ENCODE data around the gene TBC1D7.
A peak's percentile ranks its signal among the peaks of the same experiment; 100 is the strongest.

TBC1D7 gene

GRCh38 chr6:13328076-13328874 is at the start of gene TBC1D7:
TBC1D7 (minus strand) TSS chr6:13328537; CDS start chr6:13326898, 1,639 bp downstream.
- Histone ChIP-seq H3K27me3 (ENCODE audit: control insufficient read depth, insufficient read depth, low read length) (no peaks in the 10 kb centered on the region), H3K4me3 (ENCODE audit: low read length) (peak within 1 kb of the TSS; percentile 98), H3K9ac (ENCODE audit: low read length) (peak within 1 kb of the TSS; percentile 85), H3K4me1 (ENCODE audit: control insufficient read depth, insufficient read depth, low read length) (peaks cover 3% of the 10 kb centered on the region), H3K36me3 (ENCODE audit: control insufficient read depth, insufficient read depth, low read length) (no peaks in the 10 kb centered on the region), H3K9me3 (ENCODE audit: control insufficient read depth, low read length) (no peaks in the 10 kb centered on the region)

- H3K9ac ChIP-seq (ENCODE audit: low read length) = no peak overlapping the region
- H3K9me3 ChIP-seq (ENCODE audit: control insufficient read depth, low read length) = no peaks in the 10 kb centered on the region
- no peaks in the 10 kb centered on the region for H3K36me3 ChIP-seq (ENCODE audit: control insufficient read depth, insufficient read depth, low read length)
- no peaks in the 10 kb centered on the region for H3K27me3 ChIP-seq (ENCODE audit: control insufficient read depth, insufficient read depth, low read length)
- H3K4me3 ChIP-seq (ENCODE audit: low read length) = no peak overlapping the region
- H3K4me1 ChIP-seq (ENCODE audit: control insufficient read depth, insufficient read depth, low read length) = peaks cover 45% of the 10 kb centered on the region
Observed at GRCh38 chr6:13377054-13377758, 48.9 kb upstream of the TBC1D7 start.

- H3K4me1 ChIP-seq (ENCODE audit: control insufficient read depth, insufficient read depth, low read length) = peaks cover 28% of the 10 kb centered on the region
- H3K27me3 ChIP-seq (ENCODE audit: control insufficient read depth, insufficient read depth, low read length) = no peaks in the 10 kb centered on the region
- no peak overlapping the region for H3K4me3 ChIP-seq (ENCODE audit: low read length)
- no peak overlapping the region for H3K9ac ChIP-seq (ENCODE audit: low read length)
- H3K36me3 ChIP-seq (ENCODE audit: control insufficient read depth, insufficient read depth, low read length) = no peaks in the 10 kb centered on the region
- no peaks in the 10 kb centered on the region for H3K9me3 ChIP-seq (ENCODE audit: control insufficient read depth, low read length)
Observed at GRCh38 chr6:13375360-13375878, 47.1 kb upstream of the TBC1D7 start.

- H3K4me1 ChIP-seq (ENCODE audit: control insufficient read depth, insufficient read depth, low read length) = peaks cover 13% of the 10 kb centered on the region
- no peaks in the 10 kb centered on the region for H3K9me3 ChIP-seq (ENCODE audit: control insufficient read depth, low read length)
- no peak overlapping the region for H3K4me3 ChIP-seq (ENCODE audit: low read length)
- H3K36me3 ChIP-seq (ENCODE audit: control insufficient read depth, insufficient read depth, low read length) = no peaks in the 10 kb centered on the region
- no peak overlapping the region for H3K9ac ChIP-seq (ENCODE audit: low read length)
- H3K27me3 ChIP-seq (ENCODE audit: control insufficient read depth, insufficient read depth, low read length) = no peaks in the 10 kb centered on the region
Observed at GRCh38 chr6:13373919-13374318, 45.6 kb upstream of the TBC1D7 start.

GRCh38 chr6:13373488-13373886 is 45.1 kb upstream of the TBC1D7 start:
- Histone ChIP-seq H3K9ac (ENCODE audit: low read length) (no peak overlapping the region), H3K9me3 (ENCODE audit: control insufficient read depth, low read length) (no peaks in the 10 kb centered on the region), H3K27me3 (ENCODE audit: control insufficient read depth, insufficient read depth, low read length) (no peaks in the 10 kb centered on the region), H3K4me1 (ENCODE audit: control insufficient read depth, insufficient read depth, low read length) (peaks cover 9% of the 10 kb centered on the region), H3K4me3 (ENCODE audit: low read length) (no peak overlapping the region), H3K36me3 (ENCODE audit: control insufficient read depth, insufficient read depth, low read length) (no peaks in the 10 kb centered on the region)

- Histone ChIP-seq H3K9ac (ENCODE audit: low read length) (no peak overlapping the region), H3K36me3 (ENCODE audit: control insufficient read depth, insufficient read depth, low read length) (no peaks in the 10 kb centered on the region), H3K27me3 (ENCODE audit: control insufficient read depth, insufficient read depth, low read length) (no peaks in the 10 kb centered on the region), H3K4me3 (ENCODE audit: low read length) (no peak overlapping the region), H3K4me1 (ENCODE audit: control insufficient read depth, insufficient read depth, low read length) (peaks cover 8% of the 10 kb centered on the region), H3K9me3 (ENCODE audit: control insufficient read depth, low read length) (no peaks in the 10 kb centered on the region)
Observed at GRCh38 chr6:13372688-13373487, 44.6 kb upstream of the TBC1D7 start.

GRCh38 chr6:13372076-13372475 is 43.7 kb upstream of the TBC1D7 start:
- peaks cover 11% of the 10 kb centered on the region for H3K4me1 ChIP-seq (ENCODE audit: control insufficient read depth, insufficient read depth, low read length)
- H3K9me3 ChIP-seq (ENCODE audit: control insufficient read depth, low read length) = no peaks in the 10 kb centered on the region
- no peak overlapping the region for H3K9ac ChIP-seq (ENCODE audit: low read length)
- H3K27me3 ChIP-seq (ENCODE audit: control insufficient read depth, insufficient read depth, low read length) = no peaks in the 10 kb centered on the region
- H3K4me3 ChIP-seq (ENCODE audit: low read length) = no peak overlapping the region
- H3K36me3 ChIP-seq (ENCODE audit: control insufficient read depth, insufficient read depth, low read length) = no peaks in the 10 kb centered on the region

- Histone ChIP-seq H3K36me3 (ENCODE audit: control insufficient read depth, insufficient read depth, low read length) (no peaks in the 10 kb centered on the region), H3K4me1 (ENCODE audit: control insufficient read depth, insufficient read depth, low read length) (peaks cover 11% of the 10 kb centered on the region), H3K9ac (ENCODE audit: low read length) (no peak overlapping the region), H3K4me3 (ENCODE audit: low read length) (no peak overlapping the region), H3K27me3 (ENCODE audit: control insufficient read depth, insufficient read depth, low read length) (no peaks in the 10 kb centered on the region), H3K9me3 (ENCODE audit: control insufficient read depth, low read length) (no peaks in the 10 kb centered on the region)
Observed at GRCh38 chr6:13371421-13372072, 43.2 kb upstream of the TBC1D7 start.

GRCh38 chr6:13370623-13371022 is 42.3 kb upstream of the TBC1D7 start:
- Histone ChIP-seq H3K9me3 (ENCODE audit: control insufficient read depth, low read length) (no peaks in the 10 kb centered on the region), H3K9ac (ENCODE audit: low read length) (no peak overlapping the region), H3K4me3 (ENCODE audit: low read length) (no peak overlapping the region), H3K36me3 (ENCODE audit: control insufficient read depth, insufficient read depth, low read length) (no peaks in the 10 kb centered on the region), H3K4me1 (ENCODE audit: control insufficient read depth, insufficient read depth, low read length) (peaks cover 11% of the 10 kb centered on the region), H3K27me3 (ENCODE audit: control insufficient read depth, insufficient read depth, low read length) (no peaks in the 10 kb centered on the region)

- H3K4me1 ChIP-seq (ENCODE audit: control insufficient read depth, insufficient read depth, low read length) = peaks cover 11% of the 10 kb centered on the region
- no peaks in the 10 kb centered on the region for H3K9me3 ChIP-seq (ENCODE audit: control insufficient read depth, low read length)
- H3K27me3 ChIP-seq (ENCODE audit: control insufficient read depth, insufficient read depth, low read length) = no peaks in the 10 kb centered on the region
- H3K36me3 ChIP-seq (ENCODE audit: control insufficient read depth, insufficient read depth, low read length) = no peaks in the 10 kb centered on the region
- H3K9ac ChIP-seq (ENCODE audit: low read length) = no peak overlapping the region
- no peak overlapping the region for H3K4me3 ChIP-seq (ENCODE audit: low read length)
Observed at GRCh38 chr6:13369591-13369990, 41.3 kb upstream of the TBC1D7 start.

- Histone ChIP-seq H3K9me3 (ENCODE audit: control insufficient read depth, low read length) (no peaks in the 10 kb centered on the region), H3K36me3 (ENCODE audit: control insufficient read depth, insufficient read depth, low read length) (no peaks in the 10 kb centered on the region), H3K9ac (ENCODE audit: low read length) (no peak overlapping the region), H3K27me3 (ENCODE audit: control insufficient read depth, insufficient read depth, low read length) (no peaks in the 10 kb centered on the region), H3K4me1 (ENCODE audit: control insufficient read depth, insufficient read depth, low read length) (peaks cover 17% of the 10 kb centered on the region), H3K4me3 (ENCODE audit: low read length) (no peak overlapping the region)
Observed at GRCh38 chr6:13368731-13369115, 40.4 kb upstream of the TBC1D7 start.
